Hepatocyte (in vitro differentiated cells): ENCODE results near the gene ACOT12. TPM values are rescaled to one million over a fixed set of nuclear protein-coding genes. Genes with fewer than 3 reads are reported as not detected.

Experiments used
- DNase-seq: peaks from one replicate; pipeline ENCODE4 v3.0.0-alpha.2; 2016; ENCODE audit warnings: low spot score
- H2AFZ ChIP-seq: fragments of 200-600 bp; sonication (generic); 2 replicates; pipeline ENCODE4 v1.6.0; 2016; ENCODE audit warnings: antibody characterized with exemption, mild to moderate bottlenecking
- H3K27ac ChIP-seq: fragments of 200-600 bp; sonication (generic); 2 replicates; pipeline ENCODE4 v1.5.1; 2016; ENCODE audit warnings: mild to moderate bottlenecking
- H3K27me3 ChIP-seq: fragments of 200-600 bp; sonication (generic); 2 replicates; pipeline ENCODE4 v1.6.1; 2016
- H3K36me3 ChIP-seq: fragments of 200-600 bp; sonication (generic); replicated peaks from 2 replicates; pipeline ENCODE4 v1.5.1; 2016; ENCODE audit warnings: low read depth; ENCODE audit not compliant: insufficient read depth
- H3K4me1 ChIP-seq: fragments of 200-600 bp; sonication (generic); 2 replicates; pipeline ENCODE4 v1.5.1; 2016; ENCODE audit warnings: mild to moderate bottlenecking, moderate library complexity; ENCODE audit not compliant: insufficient read depth
- H3K4me2 ChIP-seq: fragments of 200-600 bp; sonication (generic); 2 replicates; pipeline ENCODE4 v1.6.0; 2016
- H3K4me3 ChIP-seq: fragments of 200-600 bp; sonication (generic); 2 replicates; pipeline ENCODE4 v1.5.1; 2016; ENCODE audit warnings: mild to moderate bottlenecking
- H3K79me2 ChIP-seq: fragments of 200-600 bp; sonication (generic); 2 replicates; pipeline ENCODE4 v1.6.0; 2017; ENCODE audit warnings: mild to moderate bottlenecking
- H3K9me2 ChIP-seq: fragments of 200-600 bp; sonication (generic); replicated peaks from 2 replicates; pipeline ENCODE4 v1.6.0; 2017; ENCODE audit warnings: mild to moderate bottlenecking; ENCODE audit not compliant: insufficient read depth
- H3K9me3 ChIP-seq: fragments of 200-600 bp; sonication (generic); 2 replicates; pipeline ENCODE4 v1.5.1; 2016; ENCODE audit warnings: low read depth, mild to moderate bottlenecking
- H4K20me1 ChIP-seq: fragments of 200-600 bp; sonication (generic); 2 replicates; pipeline ENCODE4 v1.6.0; 2016; ENCODE audit warnings: mild to moderate bottlenecking; ENCODE audit not compliant: insufficient read depth, poor library complexity, severe bottlenecking
- EZH2 ChIP-seq: fragments of 200-600 bp; sonication (generic); IDR thresholded peaks from 2 replicates; pipeline ENCODE4 v1.6.1; 2016; ENCODE audit warnings: antibody characterized with exemption, mild to moderate bottlenecking, borderline replicate concordance
- EZH2phosphoT487 ChIP-seq: fragments of 200-600 bp; sonication (generic); IDR thresholded peaks from one replicate; pipeline ENCODE4 v1.6.1; 2018; ENCODE audit warnings: antibody characterized with exemption, mild to moderate bottlenecking, low read depth, moderate library complexity; ENCODE audit not compliant: unreplicated experiment, severe bottlenecking
- WGBS: methylation state at CpG from one replicate; pipeline ENCODE4 v1.1.6; 2016; ENCODE audit warnings: low lambda C conversion rate; ENCODE audit errors: missing lambda C conversion rate; 5-methylcytosine and 5-hydroxymethylcytosine counted together
- polyA plus RNA-seq: library from polyadenylated mRNA; unstranded; fragments of >200 nt; fragmentation: Nextera tagmentation; extraction: Ambion mirVana; gene quantifications from 2 replicates; pipeline ENCODE4 v1.2.1, GENCODE V29; 2016
- total RNA-seq: library from RNA; depleted of rRNA; stranded (reverse); fragments of >200 nt; gene quantifications from 2 replicates; pipeline ENCODE4 v1.2.3, GENCODE V29; 2014
- TF ChIP-seq, protein P1 (sequence below): fragments of 200-600 bp; sonication (generic); IDR thresholded peaks from 2 replicates; pipeline ENCODE4 v1.5.1; 2016; ENCODE audit warnings: antibody characterized with exemption, mild to moderate bottlenecking; ENCODE audit not compliant: poor library complexity

The ACOT12 gene
- total and polyA plus RNA-seq, 2 experiments from 2014 or later: 2.9 to 10.2 TPM

DNA sequence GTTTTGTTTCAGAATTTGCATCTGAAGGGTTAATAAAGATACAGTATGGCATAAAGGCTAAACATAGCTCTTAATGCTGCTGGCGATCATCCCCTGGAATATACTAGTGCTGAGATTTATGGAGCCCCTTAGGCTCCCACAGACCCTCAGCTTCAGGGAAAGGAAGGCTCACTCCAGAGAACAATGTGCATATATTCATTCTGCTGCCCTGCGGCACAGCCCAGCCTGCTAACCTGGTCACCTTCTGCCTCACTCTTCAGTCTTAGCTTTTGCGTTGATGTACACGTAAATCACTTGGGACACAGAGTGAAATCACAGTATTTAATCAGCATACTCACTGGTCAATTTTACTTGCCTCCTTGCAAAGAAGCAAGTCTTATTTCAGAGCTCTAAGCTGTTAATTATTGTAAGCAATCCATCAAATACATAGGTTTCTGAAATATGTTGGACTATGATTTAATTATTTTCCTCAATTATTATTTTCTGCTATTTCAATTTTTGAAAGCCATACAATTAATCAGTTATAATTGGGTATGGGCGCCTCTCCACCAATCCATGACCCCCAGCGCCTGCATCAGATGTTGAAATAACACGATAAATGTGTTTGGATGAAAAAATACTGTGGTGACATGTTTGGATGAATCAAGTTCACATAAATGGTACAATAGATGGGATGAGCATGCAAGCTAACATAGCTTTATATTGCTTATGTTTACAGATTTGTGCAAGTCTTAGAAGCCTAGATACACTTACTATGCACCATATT, 11.4 kb upstream of the ACOT12 start:
- Histone ChIP-seq H3K4me3 (no peak overlapping the region), H4K20me1 (no peaks in the 10 kb centered on the region), H3K9me2 (no peaks in the 10 kb centered on the region), H3K4me1 (peaks cover 5% of the 10 kb centered on the region), H3K27ac (no peak overlapping the region), H3K79me2 (no peaks in the 10 kb centered on the region), H3K27me3 (no peaks in the 10 kb centered on the region), H3K4me2 (no peak overlapping the region), H3K9me3 (no peaks in the 10 kb centered on the region), H2AFZ (no peak overlapping the region), H3K36me3 (no peaks in the 10 kb centered on the region)
- WGBS: 83% methylated on average over 7 of the region's 7 CpGs
- DNase-seq: no peak
- TF ChIP-seq EZH2phosphoT487 (no peak), EZH2 (no peak)
- TF ChIP-seq, protein P1, sequence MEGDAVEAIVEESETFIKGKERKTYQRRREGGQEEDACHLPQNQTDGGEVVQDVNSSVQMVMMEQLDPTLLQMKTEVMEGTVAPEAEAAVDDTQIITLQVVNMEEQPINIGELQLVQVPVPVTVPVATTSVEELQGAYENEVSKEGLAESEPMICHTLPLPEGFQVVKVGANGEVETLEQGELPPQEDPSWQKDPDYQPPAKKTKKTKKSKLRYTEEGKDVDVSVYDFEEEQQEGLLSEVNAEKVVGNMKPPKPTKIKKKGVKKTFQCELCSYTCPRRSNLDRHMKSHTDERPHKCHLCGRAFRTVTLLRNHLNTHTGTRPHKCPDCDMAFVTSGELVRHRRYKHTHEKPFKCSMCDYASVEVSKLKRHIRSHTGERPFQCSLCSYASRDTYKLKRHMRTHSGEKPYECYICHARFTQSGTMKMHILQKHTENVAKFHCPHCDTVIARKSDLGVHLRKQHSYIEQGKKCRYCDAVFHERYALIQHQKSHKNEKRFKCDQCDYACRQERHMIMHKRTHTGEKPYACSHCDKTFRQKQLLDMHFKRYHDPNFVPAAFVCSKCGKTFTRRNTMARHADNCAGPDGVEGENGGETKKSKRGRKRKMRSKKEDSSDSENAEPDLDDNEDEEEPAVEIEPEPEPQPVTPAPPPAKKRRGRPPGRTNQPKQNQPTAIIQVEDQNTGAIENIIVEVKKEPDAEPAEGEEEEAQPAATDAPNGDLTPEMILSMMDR: no peak

DNA sequence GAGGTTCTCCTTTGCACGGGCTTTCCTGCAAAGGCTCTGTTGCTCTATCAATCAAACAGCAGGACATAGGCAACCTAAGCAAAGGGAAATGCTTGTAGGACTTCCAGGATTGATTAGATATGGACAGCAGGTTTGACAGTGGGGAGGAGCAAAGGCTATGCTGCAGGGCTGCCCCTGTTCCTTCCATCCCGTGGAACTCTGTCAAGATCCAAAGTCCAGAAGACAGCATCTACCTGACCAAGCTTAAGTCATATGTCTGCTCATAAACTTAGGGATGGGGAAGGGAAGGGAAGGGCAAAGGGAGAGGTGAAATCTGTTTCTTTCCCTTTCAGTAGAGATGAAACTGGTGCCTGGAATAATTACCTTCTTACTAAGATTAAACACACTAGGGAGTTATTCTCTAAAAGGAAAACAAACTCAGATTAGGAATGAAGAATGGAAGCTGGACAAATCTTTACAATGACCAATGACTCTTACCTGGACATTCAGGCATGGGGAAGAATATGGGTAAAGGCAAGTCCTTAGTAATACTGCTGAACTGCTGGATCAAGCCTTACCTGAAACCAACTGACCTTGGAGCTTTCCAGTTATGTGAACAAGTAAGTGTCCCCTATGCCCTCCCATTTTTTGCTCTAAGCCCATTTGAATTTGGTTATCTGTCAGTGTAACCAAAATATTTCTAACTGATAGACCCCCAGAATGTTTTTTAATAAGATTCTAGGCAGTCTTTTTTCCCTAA, 8.4 kb upstream of the ACOT12 start:
- no peaks in the 10 kb centered on the region for H3K27me3 ChIP-seq
- no peaks in the 10 kb centered on the region for H3K9me2 ChIP-seq
- no peak overlapping the region for H3K4me2 ChIP-seq
- no peaks in the 10 kb centered on the region for H3K4me1 ChIP-seq
- H3K79me2 ChIP-seq: no peaks in the 10 kb centered on the region
- TF ChIP-seq, protein P1: no peak
- TF ChIP-seq EZH2phosphoT487 (no peak), EZH2 (no peak)
- no peaks in the 10 kb centered on the region for H4K20me1 ChIP-seq
- 43% methylated on average over 2 of the region's 2 CpGs for WGBS
- H3K27ac ChIP-seq: no peak overlapping the region
- peak; percentile 39 for DNase-seq
- no peaks in the 10 kb centered on the region for H3K36me3 ChIP-seq
- H3K4me3 ChIP-seq: no peak overlapping the region
- no peak overlapping the region for H2AFZ ChIP-seq
- no peaks in the 10 kb centered on the region for H3K9me3 ChIP-seq

DNA sequence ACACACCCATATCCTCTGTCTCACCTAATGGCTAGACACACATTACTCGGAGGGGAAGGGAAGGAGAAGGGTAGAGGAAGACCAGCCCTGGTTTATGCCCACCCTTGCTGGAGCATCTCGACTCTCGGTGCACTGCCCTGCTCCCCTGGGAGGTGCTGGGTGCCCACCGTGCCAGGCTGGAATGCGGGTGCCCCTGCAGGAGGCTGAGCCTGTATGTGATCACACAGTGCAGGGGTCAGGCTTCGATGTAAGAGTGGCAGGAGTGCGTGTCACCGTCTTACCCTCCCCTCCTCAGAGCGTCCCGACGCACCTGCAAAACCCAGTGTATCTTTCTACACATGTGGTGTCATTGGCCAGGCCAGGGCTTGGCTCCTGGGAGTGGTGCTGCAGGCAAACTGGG, 7.3 kb upstream of the ACOT12 start:
- 92% methylated on average over 11 of the region's 11 CpGs for WGBS
- H3K27me3 ChIP-seq: no peaks in the 10 kb centered on the region
- H4K20me1 ChIP-seq: no peaks in the 10 kb centered on the region
- H3K9me3 ChIP-seq: no peaks in the 10 kb centered on the region
- H3K4me2 ChIP-seq: no peak overlapping the region
- H3K4me3 ChIP-seq: no peak overlapping the region
- no peaks in the 10 kb centered on the region for H3K36me3 ChIP-seq
- H3K27ac ChIP-seq: no peak overlapping the region
- H2AFZ ChIP-seq: no peak overlapping the region
- H3K79me2 ChIP-seq: no peaks in the 10 kb centered on the region
- no peaks in the 10 kb centered on the region for H3K4me1 ChIP-seq
- TF ChIP-seq EZH2phosphoT487 (no peak), EZH2 (no peak)
- TF ChIP-seq, protein P1: no peak
- DNase-seq: no peak
- H3K9me2 ChIP-seq: no peaks in the 10 kb centered on the region
